Tibial nerve (tissue), 3 donors: ENCODE results near the gene SPATA24.

ENCODE experiments used
- POLR2A ChIP-seq, 2 donors: fragments of 450-650 bp; IDR thresholded peaks; one replicate each; pipeline ENCODE4 v1.6.1; 2017; ENCODE audit warnings: antibody characterized with exemption in 2 of 2, mild to moderate bottlenecking in 2 of 2, moderate library complexity in 2 of 2
- TF ChIP-seq, protein P1 (sequence below), 5 experiments: fragments of 200-600 bp in 3 of 5; fragments of 450-650 bp in 2 of 5; sonication (generic) in 3 of 5; IDR thresholded peaks; one replicate each; pipeline ENCODE4 v1.5.1; 2016 to 2019; ENCODE audit warnings: antibody characterized with exemption in 5 of 5, mild to moderate bottlenecking in 3 of 5, moderate library complexity in 2 of 5

DNA sequence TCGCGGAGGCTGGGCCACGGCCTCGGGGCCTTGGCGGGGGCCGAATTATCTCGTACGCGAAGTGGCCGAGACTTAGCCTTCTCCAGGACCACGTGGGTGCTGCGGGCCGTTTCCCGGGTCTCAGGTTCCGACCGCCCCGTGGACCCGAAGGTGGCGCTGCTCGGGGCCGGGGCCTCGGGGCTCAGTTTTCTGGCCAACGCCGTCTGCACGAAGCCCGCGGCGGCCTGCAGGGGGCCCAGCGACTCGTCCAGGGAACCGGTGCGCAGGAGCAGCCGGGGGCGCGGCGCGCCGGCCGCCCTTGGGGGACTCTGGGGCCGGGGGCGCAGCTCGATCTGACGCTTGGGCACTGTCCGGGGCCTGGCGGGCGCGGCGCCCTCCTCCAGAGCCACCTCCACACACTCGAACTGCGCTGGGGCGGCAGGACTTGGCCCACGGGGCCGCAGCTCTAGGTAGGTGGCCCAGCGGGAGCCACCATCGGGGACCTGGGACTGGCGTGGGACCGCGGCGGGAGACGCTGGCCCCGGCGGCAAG, 9.7 kb downstream of the SPATA24 start:
- TF ChIP-seq, protein P1, sequence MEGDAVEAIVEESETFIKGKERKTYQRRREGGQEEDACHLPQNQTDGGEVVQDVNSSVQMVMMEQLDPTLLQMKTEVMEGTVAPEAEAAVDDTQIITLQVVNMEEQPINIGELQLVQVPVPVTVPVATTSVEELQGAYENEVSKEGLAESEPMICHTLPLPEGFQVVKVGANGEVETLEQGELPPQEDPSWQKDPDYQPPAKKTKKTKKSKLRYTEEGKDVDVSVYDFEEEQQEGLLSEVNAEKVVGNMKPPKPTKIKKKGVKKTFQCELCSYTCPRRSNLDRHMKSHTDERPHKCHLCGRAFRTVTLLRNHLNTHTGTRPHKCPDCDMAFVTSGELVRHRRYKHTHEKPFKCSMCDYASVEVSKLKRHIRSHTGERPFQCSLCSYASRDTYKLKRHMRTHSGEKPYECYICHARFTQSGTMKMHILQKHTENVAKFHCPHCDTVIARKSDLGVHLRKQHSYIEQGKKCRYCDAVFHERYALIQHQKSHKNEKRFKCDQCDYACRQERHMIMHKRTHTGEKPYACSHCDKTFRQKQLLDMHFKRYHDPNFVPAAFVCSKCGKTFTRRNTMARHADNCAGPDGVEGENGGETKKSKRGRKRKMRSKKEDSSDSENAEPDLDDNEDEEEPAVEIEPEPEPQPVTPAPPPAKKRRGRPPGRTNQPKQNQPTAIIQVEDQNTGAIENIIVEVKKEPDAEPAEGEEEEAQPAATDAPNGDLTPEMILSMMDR (IDR thresholded peaks at IDR 0.05), result peak in 3 of 5 experiments; percentile 41 to 59 (median 54)
- TF ChIP-seq POLR2A (IDR thresholded peaks at IDR 0.05), result no peak
